Endothelial cell of umbilical vein (primary cell): Measurements from ENCODE around the gene OSBPL6. TPM values are rescaled to one million over a fixed set of nuclear protein-coding genes. Genes with fewer than 3 reads are reported as not detected.

Experiments used
- BruUV-seq: library from RNA; stranded (reverse); fragments of 400-500 nt; replicated peaks from 2 replicates; lab custom pipeline; 2021; lab: Mats Ljungman, UMichigan
- CTCF ChIA-PET: fragments of 300-600, 350-600 bp; sonication (Branson Sonifier 250); formaldehyde crosslinking; loops from one replicate; lab custom pipeline; 2021; ENCODE audit warnings: antibody characterized with exemption, inconsistent platforms; lab: Charles Lee
- POLR2A ChIA-PET: fragments of 300-600, 350-600 bp; sonication (Branson Sonifier 250); formaldehyde crosslinking; loops from one replicate; lab custom pipeline; 2021; ENCODE audit warnings: antibody characterized with exemption, inconsistent platforms; lab: Charles Lee
- DNase-seq: peaks from one replicate; pipeline ENCODE4 v3.0.0-alpha.2; 2011; ENCODE audit warnings: low read depth, low spot score
- FAIRE-seq: peaks from 2 replicates; lab custom pipeline; 2011; peaks lifted over from hg19 to GRCh38; lab: Jason Lieb, UNC
- H2AFZ ChIP-seq: 2 replicates; pipeline ENCODE4 v1.6.0; 2012; ENCODE audit warnings: low read depth, low read length, control low read depth, inconsistent platforms
- H3K27ac ChIP-seq: 2 replicates; pipeline ENCODE4 v1.5.1; 2011; ENCODE audit warnings: low read depth, mild to moderate bottlenecking, control low read depth, low read length, moderate library complexity; ENCODE audit not compliant: insufficient read depth
- H3K27me3 ChIP-seq, 2 experiments: 2 replicates each; pipeline versions ENCODE4 v1.6.0 to v1.6.1; 2011; ENCODE audit warnings: low read length in 2 of 2, mixed read lengths in 1 of 2; ENCODE audit not compliant: control insufficient read depth in 2 of 2, insufficient read depth in 2 of 2
- H3K36me3 ChIP-seq, 2 experiments: 2 replicates in 1 of 2; 3 replicates in 1 of 2; pipeline ENCODE4 v1.5.1; 2011; ENCODE audit warnings: low read length in 2 of 2, mild to moderate bottlenecking in 1 of 2, moderate library complexity in 1 of 2; ENCODE audit not compliant: control insufficient read depth in 2 of 2, insufficient read depth in 2 of 2; ENCODE audit errors: extremely low read depth in 1 of 2
- H3K4me1 ChIP-seq: 3 replicates; pipeline ENCODE4 v1.5.1; 2011; ENCODE audit warnings: mild to moderate bottlenecking, low read length; ENCODE audit not compliant: control insufficient read depth, insufficient read depth; ENCODE audit errors: extremely low read depth
- H3K4me2 ChIP-seq: 2 replicates; pipeline ENCODE4 v1.6.1; 2011; ENCODE audit warnings: low read length, control low read depth, mixed read lengths; ENCODE audit not compliant: insufficient read depth
- H3K4me3 ChIP-seq, 3 experiments: fragments of 200-600 bp in 1 of 3; sonication (generic), shearing (Covaris generic) in 1 of 3; replicated peaks in 1 of 3; 2 replicates each; pipeline ENCODE4 v1.5.1; 2011 to 2016; ENCODE audit warnings: control low read depth in 3 of 3, low read length in 3 of 3, mild to moderate bottlenecking in 2 of 3, inconsistent platforms in 1 of 3, low read depth in 1 of 3, moderate library complexity in 1 of 3; ENCODE audit not compliant: insufficient read depth in 1 of 3
- H3K79me2 ChIP-seq: 2 replicates; pipeline ENCODE4 v1.6.0; 2012; ENCODE audit warnings: low read length, inconsistent platforms; ENCODE audit not compliant: control insufficient read depth, insufficient read depth
- H3K9ac ChIP-seq: replicated peaks from 2 replicates; pipeline ENCODE3; 2011; ENCODE audit warnings: low read length, control low read depth; ENCODE audit not compliant: insufficient read depth; ENCODE audit errors: extremely low read depth
- H3K9me1 ChIP-seq: replicated peaks from 3 replicates; pipeline ENCODE4 v1.6.0; 2011; ENCODE audit warnings: mild to moderate bottlenecking, low read length; ENCODE audit not compliant: control insufficient read depth, insufficient read depth; ENCODE audit errors: extremely low read depth
- H3K9me3 ChIP-seq: replicated peaks from 2 replicates; pipeline ENCODE4 v1.5.1; 2012; ENCODE audit warnings: low read length, inconsistent platforms; ENCODE audit not compliant: control insufficient read depth, insufficient read depth
- H4K20me1 ChIP-seq: replicated peaks from 2 replicates; pipeline ENCODE3; 2011; ENCODE audit warnings: mild to moderate bottlenecking, low read length; ENCODE audit not compliant: control insufficient read depth, insufficient read depth; ENCODE audit errors: extremely low read depth
- CTCF ChIP-seq, 2 donors: IDR thresholded peaks; 1 replicate in 1 of 2; 2 replicates in 1 of 2; pipeline ENCODE4 v1.5.1; 2011; ENCODE audit warnings: low read length in 2 of 2, mild to moderate bottlenecking in 2 of 2, moderate library complexity in 2 of 2, control low read depth in 1 of 2, inconsistent platforms in 1 of 2, low read depth in 1 of 2; ENCODE audit not compliant: insufficient read depth in 1 of 2; ENCODE audit errors: extremely low read depth in 1 of 2
- EZH2 ChIP-seq: IDR thresholded peaks from 2 replicates; pipeline ENCODE4 v1.6.1; 2012; ENCODE audit warnings: borderline replicate concordance, low read depth, mild to moderate bottlenecking, moderate library complexity, low read length, inconsistent platforms; ENCODE audit not compliant: severe bottlenecking
- FOS ChIP-seq: IDR thresholded peaks from 2 replicates; pipeline ENCODE4 v1.6.1; 2011; ENCODE audit warnings: mild to moderate bottlenecking, low read length, moderate library complexity, borderline replicate concordance; ENCODE audit not compliant: insufficient read depth
- GATA2 ChIP-seq: IDR thresholded peaks from 2 replicates; pipeline ENCODE4 v1.7.0; 2011; ENCODE audit warnings: low read depth, mild to moderate bottlenecking, moderate library complexity, mixed read lengths, low read length; ENCODE audit not compliant: insufficient read length, insufficient read depth
- JUN ChIP-seq: IDR thresholded peaks from 2 replicates; pipeline ENCODE4 v1.6.1; 2011; ENCODE audit warnings: borderline replicate concordance, low read depth; ENCODE audit not compliant: insufficient read length, insufficient read depth
- MAX ChIP-seq: IDR thresholded peaks from 2 replicates; pipeline ENCODE4 v1.6.1; 2011; ENCODE audit not compliant: insufficient read depth, insufficient read length
- MYC ChIP-seq: IDR thresholded peaks from one replicate; pipeline ENCODE4 v1.6.1; 2011; ENCODE audit warnings: mild to moderate bottlenecking, low read depth, low read length
- POLR2A ChIP-seq: IDR thresholded peaks from 2 replicates; pipeline ENCODE4 v1.6.1; 2012; ENCODE audit warnings: low read depth, mild to moderate bottlenecking, control low read depth, low read length
- POLR2AphosphoS5 ChIP-seq: IDR thresholded peaks from 2 replicates; pipeline ENCODE4 v1.6.1; 2012; ENCODE audit warnings: low read depth, mild to moderate bottlenecking, control low read depth, low read length, moderate library complexity; ENCODE audit not compliant: insufficient read depth
- dilution Hi-C: fragments of 300-500 bp; cut with MboI; formaldehyde crosslinking; loops from one replicate; pipeline ENCODE4 v1.15.0; 2019; ENCODE audit warnings: low sequenced_read_pairs; ENCODE audit not compliant: extremely low pct_ligation_motif_present
- intact Hi-C: fragments of 100-400 bp; cut with micrococcal nuclease; formaldehyde crosslinking; loops from one replicate; pipeline ENCODE4 v1.10.0; 2022
- polyA plus RNA-seq, 4 experiments: library from polyadenylated mRNA; depleted of rRNA in 3 of 4; stranded (reverse) in 3 of 4; unstranded in 1 of 4; fragments of >200 nt; gene quantifications; 2 replicates each; pipeline versions ENCODE4 v1.2.1 to v1.2.3, GENCODE V29; 2011 to 2012; ENCODE audit warnings: missing spikeins in 1 of 4
- total RNA-seq: library from RNA; stranded (reverse); gene quantifications from 2 replicates; pipeline ENCODE4 v1.2.3, GENCODE V29; 2021

Gene OSBPL6
- total and polyA plus RNA-seq, 2 donors (not counting 3 experiments of a cell fraction or from before 2014, with no cell fraction given): 1.5 to 2.3 TPM

GRCh38 chr2:178213991-178214390 is 19.7 kb downstream of the OSBPL6 start:
- dilution Hi-C loops: no loop called here
- no peaks in the 10 kb centered on the region for H3K4me1 ChIP-seq
- H3K9me1 ChIP-seq: no peaks in the 10 kb centered on the region
- no peaks in the 10 kb centered on the region for H3K79me2 ChIP-seq
- no peaks in the 10 kb centered on the region for H3K27me3 ChIP-seq
- DNase-seq (no peak), FAIRE-seq (no peak)
- BruUV-seq: no TSS peak
- H3K4me3 ChIP-seq: no peak overlapping the region
- CTCF ChIA-PET: no interaction called here
- no peaks in the 10 kb centered on the region for H3K9me3 ChIP-seq
- no peak overlapping the region for H3K4me2 ChIP-seq
- no peaks in the 10 kb centered on the region for H4K20me1 ChIP-seq
- no peak overlapping the region for H3K9ac ChIP-seq
- no peak overlapping the region for H3K27ac ChIP-seq
- TF ChIP-seq POLR2A: no peak
- TF ChIP-seq MYC: no peak
- TF ChIP-seq JUN: no peak
- no peak for TF ChIP-seq FOS
- no peak for TF ChIP-seq EZH2
- TF ChIP-seq POLR2AphosphoS5: no peak
- no peak for TF ChIP-seq CTCF (IDR thresholded peaks at IDR 0.05; ENCODE audit: extremely low read depth in 1 of 2, insufficient read depth in 1 of 2, low read depth in 1 of 2, low read length in 2 of 2)
- no peak for TF ChIP-seq MAX
- no peak for TF ChIP-seq GATA2
- intact Hi-C loops: no loop called here
- no peak overlapping the region for H2AFZ ChIP-seq
- POLR2A ChIA-PET: no interaction called here
- H3K36me3 ChIP-seq: no peaks in the 10 kb centered on the region
